ENCODE data around the gene ZNRF1.

DNA sequence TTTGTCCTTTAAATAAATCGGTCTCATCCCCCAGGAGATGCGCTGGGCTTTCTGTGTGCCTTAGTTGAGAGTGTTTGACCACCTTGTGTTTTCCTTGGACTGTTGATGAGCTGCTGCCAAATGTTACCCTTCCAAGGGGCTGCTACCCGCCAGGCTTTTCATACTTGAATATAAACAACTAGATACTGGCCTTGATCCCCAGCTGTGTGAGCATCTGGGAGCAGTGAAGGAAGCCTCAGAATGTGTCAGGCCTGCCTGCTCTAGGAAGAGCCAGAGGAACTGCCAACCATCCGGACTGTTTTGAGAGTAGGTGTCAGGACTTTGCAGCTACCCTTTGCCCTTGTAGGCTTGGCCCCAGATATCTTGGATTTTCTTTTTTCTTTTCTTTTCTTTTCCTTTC is 60.0 kb downstream of the ZNRF1 start:
- TF ChIP-seq, protein P1, sequence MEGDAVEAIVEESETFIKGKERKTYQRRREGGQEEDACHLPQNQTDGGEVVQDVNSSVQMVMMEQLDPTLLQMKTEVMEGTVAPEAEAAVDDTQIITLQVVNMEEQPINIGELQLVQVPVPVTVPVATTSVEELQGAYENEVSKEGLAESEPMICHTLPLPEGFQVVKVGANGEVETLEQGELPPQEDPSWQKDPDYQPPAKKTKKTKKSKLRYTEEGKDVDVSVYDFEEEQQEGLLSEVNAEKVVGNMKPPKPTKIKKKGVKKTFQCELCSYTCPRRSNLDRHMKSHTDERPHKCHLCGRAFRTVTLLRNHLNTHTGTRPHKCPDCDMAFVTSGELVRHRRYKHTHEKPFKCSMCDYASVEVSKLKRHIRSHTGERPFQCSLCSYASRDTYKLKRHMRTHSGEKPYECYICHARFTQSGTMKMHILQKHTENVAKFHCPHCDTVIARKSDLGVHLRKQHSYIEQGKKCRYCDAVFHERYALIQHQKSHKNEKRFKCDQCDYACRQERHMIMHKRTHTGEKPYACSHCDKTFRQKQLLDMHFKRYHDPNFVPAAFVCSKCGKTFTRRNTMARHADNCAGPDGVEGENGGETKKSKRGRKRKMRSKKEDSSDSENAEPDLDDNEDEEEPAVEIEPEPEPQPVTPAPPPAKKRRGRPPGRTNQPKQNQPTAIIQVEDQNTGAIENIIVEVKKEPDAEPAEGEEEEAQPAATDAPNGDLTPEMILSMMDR (IDR thresholded peaks at IDR 0.05): no peak
- TF ChIP-seq POLR2A (IDR thresholded peaks at IDR 0.05): no peak

Measured in right lobe of liver (tissue), 4 donors.